Stimulated activated naive CD8-positive, alpha-beta T cell treated with anti-CD3 and anti-CD28 coated beads, Interleukin-15, Interleukin-2, amounts not matched to agents 100 ng/mL and 50 ng/mL, for 24 hours (primary cell): ENCODE results near the gene PPFIA3.

Source experiments
- H3K27ac Mint-ChIP-seq: one replicate; pipeline ENCODE4 v1.8.0; 2021; ENCODE audit warnings: mild to moderate bottlenecking, mixed read lengths
- H3K27me3 Mint-ChIP-seq: one replicate; pipeline ENCODE4 v1.8.0; 2021; ENCODE audit warnings: mixed read lengths
- H3K36me3 Mint-ChIP-seq: one replicate; pipeline ENCODE4 v1.8.0; 2021; ENCODE audit warnings: low read depth, mixed read lengths
- H3K4me1 Mint-ChIP-seq: one replicate; pipeline ENCODE4 v1.8.0; 2021; ENCODE audit warnings: low read depth, mixed read lengths
- H3K4me3 Mint-ChIP-seq: one replicate; pipeline ENCODE4 v1.8.0; 2021; ENCODE audit warnings: mild to moderate bottlenecking, mixed read lengths
- H3K9me3 Mint-ChIP-seq: one replicate; pipeline ENCODE4 v1.8.0; 2021; ENCODE audit warnings: mixed read lengths

Gene PPFIA3

DNA sequence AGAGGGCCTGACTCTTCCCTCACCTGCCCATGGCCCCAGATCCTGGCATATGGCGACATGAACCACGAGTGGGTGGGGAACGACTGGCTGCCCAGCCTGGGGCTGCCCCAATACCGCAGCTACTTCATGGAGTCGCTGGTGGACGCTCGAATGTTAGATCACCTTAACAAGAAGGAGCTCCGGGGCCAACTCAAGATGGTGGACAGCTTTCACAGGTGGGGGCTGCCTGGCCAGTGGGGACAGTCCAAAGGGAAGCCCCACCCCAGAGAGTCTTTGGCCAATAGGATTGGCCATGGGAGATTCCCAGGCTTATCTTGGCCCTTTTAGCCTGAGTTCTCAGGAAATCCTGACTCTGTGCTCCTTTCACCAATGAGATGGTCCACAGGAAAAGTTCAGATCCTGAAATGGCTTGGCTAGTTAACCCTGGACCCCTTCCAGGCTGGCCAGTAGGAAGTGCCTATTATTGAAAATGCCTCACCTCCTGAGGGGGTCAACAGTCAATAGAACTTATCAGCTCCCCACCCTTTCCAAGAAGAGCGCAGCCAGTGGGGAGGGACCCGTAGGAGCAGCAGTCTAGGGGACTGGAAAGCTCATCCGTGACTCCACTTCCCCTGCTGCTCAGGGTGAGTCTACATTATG is 28.8 kb downstream of the PPFIA3 start:
- Mint-ChIP-seq H3K9me3 (no peaks in the 10 kb centered on the region), H3K4me1 (peaks cover 30% of the 10 kb centered on the region), H3K27me3 (peaks cover 54% of the 10 kb centered on the region), H3K27ac (no peak overlapping the region), H3K4me3 (no peak overlapping the region), H3K36me3 (no peaks in the 10 kb centered on the region)

GRCh38 chr19:49148784-49149651 is 29.7 kb downstream of the PPFIA3 start:
- Mint-ChIP-seq H3K36me3 (no peaks in the 10 kb centered on the region), H3K4me3 (peak overlapping the region; percentile 52), H3K27me3 (peaks cover 62% of the 10 kb centered on the region), H3K9me3 (no peaks in the 10 kb centered on the region), H3K4me1 (peaks cover 30% of the 10 kb centered on the region), H3K27ac (no peak overlapping the region)

DNA sequence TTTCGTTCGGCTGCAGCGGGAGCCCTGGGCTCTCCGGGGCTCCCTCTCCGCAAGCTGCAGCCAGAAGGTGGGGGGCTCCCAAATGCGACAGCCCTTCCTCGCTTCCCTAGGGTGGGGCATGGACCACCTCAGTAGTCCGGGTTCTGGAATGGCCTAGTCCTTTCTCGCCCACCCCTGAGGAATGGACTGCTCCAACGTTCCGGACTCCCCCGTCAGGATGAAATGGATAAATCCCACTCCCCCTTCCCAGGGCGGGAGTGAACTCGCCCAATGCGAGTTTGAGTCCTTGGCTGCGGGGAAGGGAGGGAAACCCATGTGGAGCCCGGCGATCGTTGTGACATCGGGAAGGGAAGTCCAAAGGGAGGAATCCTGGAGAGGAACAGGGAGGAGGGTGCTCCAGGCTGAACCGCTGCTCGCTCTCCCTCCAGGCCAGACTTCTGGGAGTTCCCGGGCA is 30.3 kb downstream of the PPFIA3 start:
- Mint-ChIP-seq H3K4me3 (peak overlapping the region; percentile 77), H3K4me1 (peaks cover 30% of the 10 kb centered on the region), H3K36me3 (no peaks in the 10 kb centered on the region), H3K27me3 (peaks cover 68% of the 10 kb centered on the region), H3K27ac (no peak overlapping the region), H3K9me3 (no peaks in the 10 kb centered on the region)

DNA sequence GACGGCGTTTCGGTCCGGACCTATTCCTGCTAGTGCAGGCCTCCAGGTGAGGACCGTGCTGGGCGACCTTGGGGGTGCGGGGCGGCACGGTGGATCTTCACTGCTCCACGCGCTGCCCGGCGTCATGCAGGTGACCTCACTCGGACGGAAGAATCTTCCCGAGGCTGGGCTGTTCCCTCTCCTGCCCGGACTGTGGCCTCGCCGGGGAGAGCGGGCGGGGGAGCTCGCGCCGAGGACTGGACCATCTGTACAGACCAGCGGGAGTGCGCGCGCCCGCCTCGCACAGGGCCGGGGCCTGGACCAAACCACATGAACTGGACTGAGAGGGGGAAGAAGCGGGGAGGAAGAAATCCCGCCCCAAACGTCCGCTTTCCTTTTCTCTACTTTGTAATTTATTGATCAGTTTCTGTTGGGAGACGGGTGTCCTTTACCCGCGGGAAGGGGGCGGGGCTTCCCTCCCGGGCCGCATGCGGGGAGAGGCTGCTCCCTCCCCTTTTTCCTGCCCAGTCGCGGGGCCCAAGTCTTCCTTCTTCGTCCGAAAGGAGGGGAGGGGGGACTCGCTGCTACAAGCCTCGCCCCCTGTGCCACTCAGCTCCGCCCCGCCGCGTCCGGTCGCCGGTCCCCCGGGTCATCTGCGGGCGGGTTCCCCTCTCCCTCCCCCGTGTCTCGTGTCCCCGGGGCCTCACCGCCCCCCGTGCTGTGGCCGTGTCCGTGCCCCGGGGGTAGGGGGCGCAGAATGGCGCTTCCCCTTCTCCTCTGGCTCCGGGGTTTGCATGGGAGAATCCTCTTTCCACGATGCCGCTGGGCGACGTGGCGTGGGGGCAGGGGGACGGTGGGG is 31.0 kb downstream of the PPFIA3 start:
- H3K36me3 Mint-ChIP-seq = no peaks in the 10 kb centered on the region
- peaks cover 28% of the 10 kb centered on the region for H3K4me1 Mint-ChIP-seq
- H3K9me3 Mint-ChIP-seq = no peaks in the 10 kb centered on the region
- peak overlapping the region; percentile 77 for H3K4me3 Mint-ChIP-seq
- H3K27me3 Mint-ChIP-seq = peaks cover 69% of the 10 kb centered on the region
- H3K27ac Mint-ChIP-seq = no peak overlapping the region

GRCh38 chr19:49150944-49151243 is 31.6 kb downstream of the PPFIA3 start:
- no peak overlapping the region for H3K27ac Mint-ChIP-seq
- H3K36me3 Mint-ChIP-seq = no peaks in the 10 kb centered on the region
- H3K4me3 Mint-ChIP-seq = no peak overlapping the region
- H3K9me3 Mint-ChIP-seq = no peaks in the 10 kb centered on the region
- peaks cover 69% of the 10 kb centered on the region for H3K27me3 Mint-ChIP-seq
- peaks cover 23% of the 10 kb centered on the region for H3K4me1 Mint-ChIP-seq

DNA sequence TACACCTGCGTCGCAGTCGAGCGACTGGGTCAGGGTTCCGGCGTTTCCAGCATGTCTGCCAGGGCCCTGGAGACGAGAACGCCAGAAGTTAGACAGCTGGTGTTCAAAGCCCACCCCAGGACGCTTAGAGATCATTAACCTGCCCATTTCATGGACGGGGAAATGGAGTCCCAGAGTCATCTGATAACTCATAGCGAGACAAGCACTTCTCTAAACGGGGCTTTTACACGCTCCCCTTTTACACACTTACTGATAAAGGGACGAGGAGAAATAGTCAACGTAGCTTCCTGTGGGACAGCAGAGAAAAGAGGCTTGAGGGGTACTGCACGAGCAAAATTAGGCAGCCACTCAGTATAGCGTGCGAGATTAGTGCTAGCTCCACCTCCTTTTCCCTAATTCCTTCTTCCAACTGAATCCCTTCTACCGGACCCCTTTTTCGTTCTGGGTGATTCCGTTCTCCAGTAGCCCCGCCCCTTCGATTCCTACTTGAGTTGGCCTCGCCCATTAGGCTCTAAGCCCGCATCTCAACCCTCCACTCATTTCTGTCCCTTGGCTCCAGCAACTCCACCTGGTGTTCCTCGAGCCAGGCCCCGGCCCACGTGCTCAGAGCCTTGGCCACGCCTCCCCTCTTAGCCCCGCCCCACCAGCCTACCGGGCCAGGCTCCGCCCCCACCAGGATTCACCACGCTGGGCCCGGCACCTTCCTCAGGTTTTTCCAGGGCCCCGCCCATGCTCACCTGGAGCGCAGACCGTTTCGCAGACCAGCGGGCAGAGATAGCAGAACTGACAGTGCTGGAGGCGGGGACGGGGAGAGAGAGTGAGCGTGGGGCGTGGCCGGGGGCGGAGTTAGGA is 32.1 kb downstream of the PPFIA3 start:
- no peaks in the 10 kb centered on the region for H3K9me3 Mint-ChIP-seq
- no peak overlapping the region for H3K27ac Mint-ChIP-seq
- H3K36me3 Mint-ChIP-seq = no peaks in the 10 kb centered on the region
- H3K4me1 Mint-ChIP-seq = peaks cover 22% of the 10 kb centered on the region
- H3K27me3 Mint-ChIP-seq = peaks cover 69% of the 10 kb centered on the region
- H3K4me3 Mint-ChIP-seq = no peak overlapping the region

- H3K4me1 Mint-ChIP-seq = peaks cover 22% of the 10 kb centered on the region
- H3K9me3 Mint-ChIP-seq = no peaks in the 10 kb centered on the region
- no peak overlapping the region for H3K4me3 Mint-ChIP-seq
- H3K27ac Mint-ChIP-seq = no peak overlapping the region
- H3K27me3 Mint-ChIP-seq = peaks cover 70% of the 10 kb centered on the region
- H3K36me3 Mint-ChIP-seq = no peaks in the 10 kb centered on the region
Observed at GRCh38 chr19:49152119-49152550, 32.8 kb downstream of the PPFIA3 start.

- H3K4me3 Mint-ChIP-seq = no peak overlapping the region
- peaks cover 25% of the 10 kb centered on the region for H3K4me1 Mint-ChIP-seq
- no peak overlapping the region for H3K27ac Mint-ChIP-seq
- no peaks in the 10 kb centered on the region for H3K36me3 Mint-ChIP-seq
- no peaks in the 10 kb centered on the region for H3K9me3 Mint-ChIP-seq
- H3K27me3 Mint-ChIP-seq = peaks cover 66% of the 10 kb centered on the region
Observed at GRCh38 chr19:49153167-49153809, 33.9 kb downstream of the PPFIA3 start.

GRCh38 chr19:49154279-49154678 is 34.9 kb downstream of the PPFIA3 start:
- Mint-ChIP-seq H3K36me3 (no peaks in the 10 kb centered on the region), H3K4me3 (no peak overlapping the region), H3K27me3 (peaks cover 63% of the 10 kb centered on the region), H3K4me1 (peaks cover 23% of the 10 kb centered on the region), H3K9me3 (no peaks in the 10 kb centered on the region), H3K27ac (no peak overlapping the region)

- H3K27me3 Mint-ChIP-seq = peaks cover 63% of the 10 kb centered on the region
- peaks cover 13% of the 10 kb centered on the region for H3K4me1 Mint-ChIP-seq
Observed at GRCh38 chr19:49155005-49155819, 35.9 kb downstream of the PPFIA3 start, which contains the start of gene HRC. HRC (minus strand) TSS chr19:49155396; CDS start chr19:49155237, 159 bp downstream.

DNA sequence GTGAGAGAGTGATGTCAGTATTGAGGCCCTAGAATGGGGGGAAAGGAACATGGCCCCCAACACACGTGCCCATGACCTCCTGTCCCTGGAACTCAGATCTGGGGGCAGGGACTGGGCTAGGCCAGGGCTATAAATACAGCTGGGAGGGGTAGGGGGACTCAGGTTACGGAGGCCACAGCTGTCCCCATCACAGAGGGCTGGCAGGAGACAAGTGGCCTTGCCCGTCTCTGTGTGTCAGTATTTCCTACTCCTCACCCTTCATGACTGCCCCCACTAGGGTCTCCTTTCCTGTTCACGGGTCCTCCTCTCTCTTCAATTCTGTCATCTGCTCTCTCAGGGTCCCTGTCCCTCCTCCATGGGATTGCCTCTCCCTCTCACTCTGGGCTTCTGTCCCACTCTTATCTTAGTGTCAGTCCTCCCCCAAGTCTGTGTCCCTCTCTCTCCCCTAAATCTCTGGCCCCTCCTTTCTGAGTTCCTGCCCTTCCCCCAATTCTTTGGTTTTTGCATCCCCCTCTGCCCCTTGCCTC is 36.5 kb downstream of the PPFIA3 start:
- Mint-ChIP-seq H3K4me3 (no peak overlapping the region), H3K27ac (no peak overlapping the region), H3K36me3 (no peaks in the 10 kb centered on the region), H3K9me3 (no peaks in the 10 kb centered on the region), H3K4me1 (peaks cover 12% of the 10 kb centered on the region), H3K27me3 (peaks cover 67% of the 10 kb centered on the region)

More at GRCh38 chr19:49155005-49155819, 35.9 kb downstream of the PPFIA3 start, which contains the start of gene HRC:
- Mint-ChIP-seq H3K4me3 (no peak within 1 kb of the TSS), H3K36me3 (no peaks in the 10 kb centered on the region), H3K27ac (no peak within 1 kb of the TSS), H3K9me3 (no peaks in the 10 kb centered on the region)

GRCh38 chr19:49157445-49158224 is 38.3 kb downstream of the PPFIA3 start, which contains the start of gene TRPM4:
TRPM4 (plus strand) TSS chr19:49157792; CDS start chr19:49157867, 75 bp downstream.
- Mint-ChIP-seq H3K4me1 (peaks cover 5% of the 10 kb centered on the region), H3K9me3 (no peaks in the 10 kb centered on the region), H3K27me3 (peaks cover 60% of the 10 kb centered on the region), H3K36me3 (no peaks in the 10 kb centered on the region), H3K4me3 (peak within 1 kb of the TSS; percentile 4), H3K27ac (no peak within 1 kb of the TSS)
